ENCODE data around the gene TMEM217. TPM values are rescaled to one million over a fixed set of nuclear protein-coding genes. Genes with fewer than 3 reads are reported as not detected.
A peak's percentile ranks its signal among the peaks of the same experiment; 100 is the strongest.

TMEM217 gene
- total RNA-seq, 1 donor from 2014 or later, result 0.86 TPM

DNA sequence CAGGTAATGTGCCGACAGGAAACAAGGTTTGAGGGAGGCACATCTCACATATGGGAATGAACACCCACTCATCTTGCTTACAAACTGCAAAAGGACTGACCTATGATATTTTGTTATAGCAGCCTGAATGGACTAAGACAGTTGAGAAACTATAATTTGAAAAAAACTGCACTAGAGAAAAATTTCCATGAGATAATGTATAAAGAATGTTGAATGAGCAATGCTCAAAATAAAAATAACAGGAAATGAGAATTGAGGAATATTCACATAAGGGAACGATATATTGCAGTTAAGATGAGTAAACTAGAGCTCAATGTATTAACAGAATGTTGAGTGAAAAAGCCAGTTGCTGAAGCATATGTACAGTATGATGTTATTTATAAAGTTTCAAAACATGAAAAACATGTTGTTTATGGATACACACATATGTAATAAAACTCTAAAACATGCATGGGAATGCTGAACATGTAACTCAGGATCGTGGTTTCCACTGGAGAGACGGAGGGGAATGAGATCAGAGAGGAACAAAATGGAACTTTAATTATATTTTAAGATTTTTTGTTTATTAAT is 6.6 kb downstream of the TMEM217 start:
- H3K4me3 ChIP-seq (ENCODE audit: low read depth, low read length), result no peak overlapping the region
- no peak for DNase-seq (ENCODE audit: low read depth)
- TF ChIP-seq, protein P1, sequence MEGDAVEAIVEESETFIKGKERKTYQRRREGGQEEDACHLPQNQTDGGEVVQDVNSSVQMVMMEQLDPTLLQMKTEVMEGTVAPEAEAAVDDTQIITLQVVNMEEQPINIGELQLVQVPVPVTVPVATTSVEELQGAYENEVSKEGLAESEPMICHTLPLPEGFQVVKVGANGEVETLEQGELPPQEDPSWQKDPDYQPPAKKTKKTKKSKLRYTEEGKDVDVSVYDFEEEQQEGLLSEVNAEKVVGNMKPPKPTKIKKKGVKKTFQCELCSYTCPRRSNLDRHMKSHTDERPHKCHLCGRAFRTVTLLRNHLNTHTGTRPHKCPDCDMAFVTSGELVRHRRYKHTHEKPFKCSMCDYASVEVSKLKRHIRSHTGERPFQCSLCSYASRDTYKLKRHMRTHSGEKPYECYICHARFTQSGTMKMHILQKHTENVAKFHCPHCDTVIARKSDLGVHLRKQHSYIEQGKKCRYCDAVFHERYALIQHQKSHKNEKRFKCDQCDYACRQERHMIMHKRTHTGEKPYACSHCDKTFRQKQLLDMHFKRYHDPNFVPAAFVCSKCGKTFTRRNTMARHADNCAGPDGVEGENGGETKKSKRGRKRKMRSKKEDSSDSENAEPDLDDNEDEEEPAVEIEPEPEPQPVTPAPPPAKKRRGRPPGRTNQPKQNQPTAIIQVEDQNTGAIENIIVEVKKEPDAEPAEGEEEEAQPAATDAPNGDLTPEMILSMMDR (conservative IDR thresholded peaks at IDR 0.05; ENCODE audit: low read depth, low read length), result no peak

DNA sequence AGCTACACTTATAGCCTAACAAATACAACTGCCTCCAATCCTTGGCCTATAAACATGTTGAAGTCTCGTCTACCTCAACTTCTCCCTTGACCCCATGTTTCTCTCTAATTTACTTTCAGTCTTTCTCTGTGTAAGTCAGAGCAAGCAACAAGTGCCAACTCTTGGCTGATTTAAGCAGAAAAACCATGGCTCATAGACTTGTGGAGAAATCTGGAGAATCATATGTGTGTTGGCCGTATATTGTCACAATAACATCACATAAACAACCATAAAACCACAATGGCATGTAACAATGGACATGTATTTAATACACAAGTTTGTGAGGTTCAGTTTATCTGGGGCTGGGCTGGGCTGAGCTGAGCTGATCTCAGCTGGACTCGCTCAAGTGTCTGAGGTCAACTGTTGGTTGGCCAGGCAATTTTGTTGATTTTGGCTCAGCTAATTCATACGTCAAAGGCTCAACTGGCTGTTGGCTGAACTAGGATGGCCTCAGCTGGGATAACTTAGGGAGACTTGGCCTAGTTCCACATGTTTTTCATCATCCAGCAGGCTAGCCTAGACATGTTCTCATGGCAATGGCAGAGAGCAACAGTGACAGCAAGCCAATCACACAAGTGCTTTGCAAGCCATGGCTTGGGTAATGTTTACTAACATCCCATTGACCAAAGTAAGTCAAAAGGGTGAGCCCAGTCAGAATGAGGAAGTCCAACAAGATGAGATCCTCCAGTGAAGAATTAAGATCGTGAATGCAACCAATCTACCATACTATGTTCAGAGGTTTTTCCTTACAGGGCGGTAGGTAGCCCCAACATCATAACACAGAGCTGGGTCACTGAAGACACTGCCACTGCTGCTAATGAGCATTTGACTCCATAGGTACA is 13.3 kb downstream of the TMEM217 start:
- peak; percentile 100 for DNase-seq (ENCODE audit: low read depth)
- TF ChIP-seq, protein P1 (conservative IDR thresholded peaks at IDR 0.05; ENCODE audit: low read depth, low read length), result no peak
- no peak overlapping the region for H3K4me3 ChIP-seq (ENCODE audit: low read depth, low read length)

DNA sequence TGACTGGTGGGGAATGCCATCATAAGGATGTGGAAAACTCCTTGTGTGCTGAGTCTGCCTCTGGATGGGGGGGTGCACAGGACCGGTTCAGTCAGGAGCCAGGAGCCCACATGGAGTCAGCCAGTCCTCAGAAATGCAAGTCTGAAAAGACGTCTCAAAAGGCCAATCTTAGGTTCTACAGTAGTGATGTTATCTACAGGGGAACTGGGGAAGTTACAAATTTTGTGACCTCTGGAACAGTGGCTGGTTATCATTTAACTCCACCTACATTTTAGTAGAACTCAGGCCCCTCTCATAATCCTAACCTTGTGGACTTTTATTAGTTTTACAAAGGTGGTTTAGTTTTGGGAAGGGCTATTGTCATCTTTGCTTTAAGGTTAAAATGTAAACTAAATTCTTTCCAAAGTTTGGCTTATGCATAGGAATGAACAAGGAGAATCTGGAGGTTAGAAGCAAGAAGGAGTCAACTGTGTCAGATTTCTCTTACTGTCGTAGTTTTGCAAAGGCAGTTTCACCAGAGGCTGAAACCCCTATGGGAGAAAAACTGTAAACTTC is 14.1 kb downstream of the TMEM217 start:
- H3K4me3 ChIP-seq (ENCODE audit: low read depth, low read length), result no peak overlapping the region
- TF ChIP-seq, protein P1 (conservative IDR thresholded peaks at IDR 0.05; ENCODE audit: low read depth, low read length), result no peak
- DNase-seq (ENCODE audit: low read depth), result no peak

DNA sequence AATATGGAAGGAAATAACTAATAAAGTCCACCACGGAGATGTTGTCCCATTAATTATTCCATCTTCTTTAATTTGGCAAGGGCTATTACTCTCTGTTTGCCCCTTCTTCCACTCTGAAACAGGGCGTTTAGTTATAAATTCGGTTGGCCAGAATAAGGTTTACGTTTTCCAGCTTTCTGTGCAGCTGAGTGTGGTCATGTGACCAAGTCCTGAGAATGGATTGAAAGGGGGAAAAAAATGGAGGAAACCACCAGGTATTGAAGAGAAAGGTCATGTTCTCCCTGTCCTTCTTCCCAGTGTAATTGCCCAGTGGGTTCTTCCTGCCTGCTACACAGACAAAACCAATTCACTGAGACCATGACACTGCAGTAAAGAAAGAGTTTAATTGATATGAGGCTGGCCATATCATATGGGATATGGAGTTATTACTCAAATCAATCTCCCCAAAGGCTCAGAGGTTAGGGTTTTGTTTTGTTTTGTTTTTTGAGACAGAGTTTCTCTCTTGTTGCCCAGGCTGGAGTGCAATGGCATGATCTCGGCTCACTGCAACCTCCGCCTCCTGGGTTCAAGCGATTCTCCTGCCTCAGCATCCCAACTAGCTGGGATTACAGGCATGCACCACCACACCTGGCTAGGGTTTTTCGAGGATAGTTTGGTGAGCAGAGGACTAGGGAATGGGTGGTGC is 14.7 kb downstream of the TMEM217 start:
- TF ChIP-seq, protein P1 (conservative IDR thresholded peaks at IDR 0.05; ENCODE audit: low read depth, low read length), result no peak
- H3K4me3 ChIP-seq (ENCODE audit: low read depth, low read length), result no peak overlapping the region
- no peak for DNase-seq (ENCODE audit: low read depth)

DNA sequence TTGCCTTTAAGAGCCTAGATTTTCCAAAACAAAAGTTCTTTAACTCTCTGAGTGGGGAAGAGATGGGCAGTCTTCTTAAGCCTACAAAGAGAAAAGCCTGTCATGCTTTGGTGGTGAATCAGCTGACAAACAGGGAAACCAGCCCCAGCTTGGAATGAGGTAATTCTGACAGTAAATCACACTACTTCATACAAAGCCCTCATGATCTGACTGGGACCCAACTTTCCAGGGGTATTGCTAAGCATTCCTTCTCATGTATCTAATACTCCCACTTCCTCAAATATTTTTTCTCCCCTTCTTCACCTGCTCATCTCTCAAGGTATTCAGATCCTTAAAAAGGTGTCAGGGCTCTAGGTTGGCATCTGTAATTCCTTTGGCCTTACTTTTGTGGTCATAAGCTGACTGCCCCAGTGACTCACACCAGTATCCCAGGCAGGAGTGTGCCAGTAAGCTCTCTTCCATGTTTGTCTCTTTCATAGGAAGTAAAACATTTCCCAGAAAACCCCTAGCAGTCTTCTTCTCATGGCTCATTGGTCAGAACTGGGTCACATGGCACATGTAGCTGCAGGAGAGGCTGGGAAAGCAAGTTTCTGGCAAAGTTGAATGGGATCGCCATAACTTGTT is 15.4 kb downstream of the TMEM217 start:
- no peak overlapping the region for H3K4me3 ChIP-seq (ENCODE audit: low read depth, low read length)
- peak; percentile 99 for DNase-seq (ENCODE audit: low read depth)
- TF ChIP-seq, protein P1 (conservative IDR thresholded peaks at IDR 0.05; ENCODE audit: low read depth, low read length), result no peak

DNA sequence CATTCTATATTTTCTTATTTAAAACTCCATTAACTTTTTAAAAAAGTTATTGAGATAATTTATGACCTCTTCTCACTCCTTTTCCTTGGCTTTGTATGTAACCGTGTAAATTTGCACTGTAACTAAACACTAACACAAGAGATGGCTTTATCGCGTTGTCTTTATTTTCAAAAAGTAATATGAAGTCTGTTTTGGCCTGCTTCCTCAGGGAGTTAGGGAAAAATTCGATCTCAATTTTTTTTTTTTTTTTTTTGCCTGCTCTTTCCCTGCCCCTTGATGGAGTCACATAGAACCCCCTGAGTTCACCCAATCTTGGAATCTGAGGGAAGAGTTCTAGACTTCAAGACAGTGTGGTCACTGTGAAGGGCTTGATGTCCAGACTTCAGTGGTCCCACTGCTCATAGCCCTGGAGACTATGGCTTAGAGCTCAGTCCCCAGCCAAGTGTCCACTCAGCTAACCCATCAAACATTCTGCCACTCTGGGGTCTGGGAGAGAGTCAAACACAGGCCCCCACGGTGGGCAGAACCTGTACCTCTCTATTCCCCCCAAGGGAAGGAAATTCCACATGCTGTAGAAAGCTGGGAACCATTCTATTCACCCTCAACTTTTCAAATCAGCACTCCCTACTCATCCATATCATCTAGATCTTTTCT is 16.0 kb downstream of the TMEM217 start:
- H3K4me3 ChIP-seq (ENCODE audit: low read depth, low read length), result no peak overlapping the region
- TF ChIP-seq, protein P1 (conservative IDR thresholded peaks at IDR 0.05; ENCODE audit: low read depth, low read length), result no peak
- no peak for DNase-seq (ENCODE audit: low read depth)

Data from epithelial cell of proximal tubule (primary cell).